Hematopoietic multipotent progenitor cell (in vitro differentiated cells): ENCODE results near the gene ATP10D. TPM values are rescaled to one million over a fixed set of nuclear protein-coding genes. Genes with fewer than 3 reads are reported as not detected.

Experiments
- total RNA-seq: library from RNA; depleted of rRNA; stranded (reverse); fragments of >200 nt; gene quantifications from one replicate; pipeline ENCODE4 v1.2.3, GENCODE V29; 2012

Gene ATP10D
- total RNA-seq, 1 donor: 8.9 TPM

Other genes with a start within 250 kb of the ATP10D start
- 5.7 TPM for gene COMMD8, start 21.6 kb upstream of the ATP10D start, total RNA-seq